ENCODE results near the gene MELTF. TPM values are rescaled to one million over a fixed set of nuclear protein-coding genes. Genes with fewer than 3 reads are reported as not detected.

Gene MELTF
- total and polyA plus RNA-seq, 2 of the 13 experiments (the other 11 are each of a cell fraction or from before 2014, with no cell fraction given), result 3.2 to 7.5 TPM

GRCh38 chr3:197007953-197008352 lies 21.7 kb downstream of the MELTF start:
- no peaks in the 10 kb centered on the region for H3K36me3 ChIP-seq (replicated peaks in 1 of 2; ENCODE audit: control insufficient read depth in 1 of 2, insufficient read depth in 2 of 2, low read length in 2 of 2)
- BruUV-seq (replicated peaks), result no TSS peak
- no peak overlapping the region for H3K4me2 ChIP-seq (ENCODE audit: low read depth, low read length)
- ChIA-PET CTCF (ENCODE audit: low intra/inter-chr PET ratio, low total read pairs) (no interaction called here), POLR2A (no interaction called here)
- in situ Hi-C loops (cut with HindIII; ENCODE audit: extremely low pct_ligation_motif_present, low pct_unique_long_range_greater_than_20kb), result no loop called here
- H3K9ac ChIP-seq (ENCODE audit: insufficient read depth, low read depth, low read length), result no peak overlapping the region
- H3K4me1 ChIP-seq (ENCODE audit: insufficient read depth, low read length), result peaks cover 19% of the 10 kb centered on the region
- H2AFZ ChIP-seq (ENCODE audit: low read length), result no peak overlapping the region
- ATAC-seq (no peak), DNase-seq (ENCODE audit: low spot score) (no peak), FAIRE-seq (no peak)
- no peak for TF ChIP-seq ZMYM2 (CRISPR knock-in tag; IDR thresholded peaks at IDR 0.05)
- no peak for TF ChIP-seq RARA (CRISPR knock-in tag; IDR thresholded peaks at IDR 0.05)
- TF ChIP-seq ZKSCAN8 (CRISPR knock-in tag; IDR thresholded peaks at IDR 0.05; ENCODE audit: borderline replicate concordance), result no peak
- no peak for TF ChIP-seq ZNF205 (CRISPR knock-in tag; IDR thresholded peaks at IDR 0.05)
- TF ChIP-seq CBX5 (CRISPR knock-in tag; IDR thresholded peaks at IDR 0.05; ENCODE audit: borderline replicate concordance), result no peak
- TF ChIP-seq ZNF430 (CRISPR knock-in tag; IDR thresholded peaks at IDR 0.05), result no peak
- TF ChIP-seq RNF219 (CRISPR knock-in tag; IDR thresholded peaks at IDR 0.05), result no peak
- TF ChIP-seq ZNF792 (CRISPR knock-in tag; IDR thresholded peaks at IDR 0.05), result no peak
- no peak for TF ChIP-seq BCLAF1 (IDR thresholded peaks at IDR 0.05)
- TF ChIP-seq MXD4 (CRISPR knock-in tag; IDR thresholded peaks at IDR 0.05), result no peak
- no peak overlapping the region for H3K4me3 ChIP-seq (replicated peaks in 1 of 3; ENCODE audit: insufficient read depth in 1 of 3, low read depth in 2 of 3, low read length in 3 of 3)
- no peaks in the 10 kb centered on the region for H3K79me2 ChIP-seq (ENCODE audit: insufficient read depth, low read length)
- 91% methylated on average over 6 of the region's 8 CpGs for WGBS (ENCODE audit: low lambda C conversion rate)
- no peaks in the 10 kb centered on the region for H4K20me1 ChIP-seq (ENCODE audit: insufficient read depth, low read length)
- H3K9me3 ChIP-seq (ENCODE audit: low read length), result no peaks in the 10 kb centered on the region
- H3K27me3 ChIP-seq (ENCODE audit: control insufficient read depth in 1 of 2, insufficient read depth in 2 of 2, low read length in 2 of 2), result no peaks in the 10 kb centered on the region
- intact Hi-C loops (cut with micrococcal nuclease; ENCODE audit: unreplicated experiment), result no loop called here
- no peak overlapping the region for H3K27ac ChIP-seq (ENCODE audit: extremely low read length, insufficient read depth, low read length)

Measured in HepG2 (cell line).